HL-60 (cell line): ENCODE data around the gene SLC2A4RG.

ENCODE experiments used
- DNase-seq, 2 experiments: peaks; one replicate each; pipeline ENCODE4 v3.0.0-alpha.2; 2010 to 2020; ENCODE audit warnings: low read depth in 1 of 2, low spot score in 1 of 2
- H3K27ac ChIP-seq: fragments of 250-450 bp; sonication (Bioruptor Pico); replicated peaks from 2 replicates; pipeline ENCODE4 v1.5.1; 2020; ENCODE audit warnings: mild to moderate bottlenecking, moderate library complexity
- H3K27me3 ChIP-seq: fragments of 250-450 bp; sonication (Bioruptor Pico); 2 replicates; pipeline ENCODE4 v1.5.1; 2021; ENCODE audit warnings: mild to moderate bottlenecking, moderate library complexity; ENCODE audit not compliant: insufficient read depth, poor library complexity, severe bottlenecking
- H3K4me3 ChIP-seq: replicated peaks from 2 replicates; pipeline ENCODE4 v1.5.1; 2011; ENCODE audit warnings: mild to moderate bottlenecking, control low read depth, low read length; ENCODE audit not compliant: insufficient read depth
- GABPA ChIP-seq: IDR thresholded peaks from 2 replicates; pipeline ENCODE4 v1.6.1; 2012; ENCODE audit warnings: low read depth
- POLR2AphosphoS5 ChIP-seq: IDR thresholded peaks from 2 replicates; pipeline ENCODE4 v1.6.1; 2012; ENCODE audit warnings: low read depth
- SPI1 ChIP-seq: IDR thresholded peaks from 2 replicates; pipeline ENCODE4 v1.6.1; 2012; ENCODE audit warnings: low read depth, mild to moderate bottlenecking, borderline replicate concordance
- TF ChIP-seq, protein P1 (sequence below): IDR thresholded peaks from 2 replicates; pipeline ENCODE4 v1.6.1; 2012; ENCODE audit warnings: low read depth; ENCODE audit not compliant: insufficient replicate concordance
- TF ChIP-seq, protein P2 (sequence below): IDR thresholded peaks from one replicate; pipeline ENCODE4 v1.5.1; 2011; ENCODE audit warnings: low read length, control low read depth, inconsistent platforms; ENCODE audit not compliant: insufficient read depth

SLC2A4RG gene

DNA sequence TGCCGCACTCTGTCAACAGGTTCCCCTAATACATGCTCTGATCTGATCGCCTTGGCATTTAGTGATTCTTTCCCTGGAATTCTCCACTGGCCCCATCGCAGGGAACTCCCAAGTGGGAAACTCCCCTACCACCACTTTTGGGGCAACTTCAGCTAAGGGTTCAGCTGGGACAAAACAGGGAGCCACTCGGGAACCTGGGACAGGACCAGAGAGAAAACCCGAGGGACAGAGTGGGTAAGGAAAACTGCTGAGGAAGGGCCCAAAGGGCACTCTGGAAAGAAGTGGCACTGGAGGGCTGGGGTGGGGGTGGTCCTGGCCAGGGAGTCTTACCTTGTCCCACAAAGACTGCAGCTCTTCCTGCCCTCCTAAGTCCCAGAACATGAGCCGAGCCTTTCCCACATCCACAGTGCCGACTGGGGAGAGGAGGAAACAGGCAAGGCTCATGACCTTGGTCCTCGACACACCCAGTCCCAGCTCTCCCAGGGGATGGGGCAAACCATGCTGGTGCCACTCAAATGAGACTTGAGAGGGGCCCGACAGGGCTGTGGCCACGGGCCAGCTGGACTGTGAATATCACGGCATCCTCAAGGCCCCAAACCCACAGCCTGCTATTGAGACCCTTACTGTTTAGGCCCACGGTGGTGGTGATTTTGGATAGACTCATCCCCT is 33.4 kb upstream of the SLC2A4RG start:
- no peak for DNase-seq
- Histone ChIP-seq H3K27me3 (no peaks in the 10 kb centered on the region), H3K4me3 (peak overlapping the region; percentile 93), H3K27ac (no peak overlapping the region)
- TF ChIP-seq, protein P1, sequence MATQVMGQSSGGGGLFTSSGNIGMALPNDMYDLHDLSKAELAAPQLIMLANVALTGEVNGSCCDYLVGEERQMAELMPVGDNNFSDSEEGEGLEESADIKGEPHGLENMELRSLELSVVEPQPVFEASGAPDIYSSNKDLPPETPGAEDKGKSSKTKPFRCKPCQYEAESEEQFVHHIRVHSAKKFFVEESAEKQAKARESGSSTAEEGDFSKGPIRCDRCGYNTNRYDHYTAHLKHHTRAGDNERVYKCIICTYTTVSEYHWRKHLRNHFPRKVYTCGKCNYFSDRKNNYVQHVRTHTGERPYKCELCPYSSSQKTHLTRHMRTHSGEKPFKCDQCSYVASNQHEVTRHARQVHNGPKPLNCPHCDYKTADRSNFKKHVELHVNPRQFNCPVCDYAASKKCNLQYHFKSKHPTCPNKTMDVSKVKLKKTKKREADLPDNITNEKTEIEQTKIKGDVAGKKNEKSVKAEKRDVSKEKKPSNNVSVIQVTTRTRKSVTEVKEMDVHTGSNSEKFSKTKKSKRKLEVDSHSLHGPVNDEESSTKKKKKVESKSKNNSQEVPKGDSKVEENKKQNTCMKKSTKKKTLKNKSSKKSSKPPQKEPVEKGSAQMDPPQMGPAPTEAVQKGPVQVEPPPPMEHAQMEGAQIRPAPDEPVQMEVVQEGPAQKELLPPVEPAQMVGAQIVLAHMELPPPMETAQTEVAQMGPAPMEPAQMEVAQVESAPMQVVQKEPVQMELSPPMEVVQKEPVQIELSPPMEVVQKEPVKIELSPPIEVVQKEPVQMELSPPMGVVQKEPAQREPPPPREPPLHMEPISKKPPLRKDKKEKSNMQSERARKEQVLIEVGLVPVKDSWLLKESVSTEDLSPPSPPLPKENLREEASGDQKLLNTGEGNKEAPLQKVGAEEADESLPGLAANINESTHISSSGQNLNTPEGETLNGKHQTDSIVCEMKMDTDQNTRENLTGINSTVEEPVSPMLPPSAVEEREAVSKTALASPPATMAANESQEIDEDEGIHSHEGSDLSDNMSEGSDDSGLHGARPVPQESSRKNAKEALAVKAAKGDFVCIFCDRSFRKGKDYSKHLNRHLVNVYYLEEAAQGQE = no peak
- TF ChIP-seq, protein P2, sequence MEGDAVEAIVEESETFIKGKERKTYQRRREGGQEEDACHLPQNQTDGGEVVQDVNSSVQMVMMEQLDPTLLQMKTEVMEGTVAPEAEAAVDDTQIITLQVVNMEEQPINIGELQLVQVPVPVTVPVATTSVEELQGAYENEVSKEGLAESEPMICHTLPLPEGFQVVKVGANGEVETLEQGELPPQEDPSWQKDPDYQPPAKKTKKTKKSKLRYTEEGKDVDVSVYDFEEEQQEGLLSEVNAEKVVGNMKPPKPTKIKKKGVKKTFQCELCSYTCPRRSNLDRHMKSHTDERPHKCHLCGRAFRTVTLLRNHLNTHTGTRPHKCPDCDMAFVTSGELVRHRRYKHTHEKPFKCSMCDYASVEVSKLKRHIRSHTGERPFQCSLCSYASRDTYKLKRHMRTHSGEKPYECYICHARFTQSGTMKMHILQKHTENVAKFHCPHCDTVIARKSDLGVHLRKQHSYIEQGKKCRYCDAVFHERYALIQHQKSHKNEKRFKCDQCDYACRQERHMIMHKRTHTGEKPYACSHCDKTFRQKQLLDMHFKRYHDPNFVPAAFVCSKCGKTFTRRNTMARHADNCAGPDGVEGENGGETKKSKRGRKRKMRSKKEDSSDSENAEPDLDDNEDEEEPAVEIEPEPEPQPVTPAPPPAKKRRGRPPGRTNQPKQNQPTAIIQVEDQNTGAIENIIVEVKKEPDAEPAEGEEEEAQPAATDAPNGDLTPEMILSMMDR = no peak
- no peak for TF ChIP-seq GABPA

DNA sequence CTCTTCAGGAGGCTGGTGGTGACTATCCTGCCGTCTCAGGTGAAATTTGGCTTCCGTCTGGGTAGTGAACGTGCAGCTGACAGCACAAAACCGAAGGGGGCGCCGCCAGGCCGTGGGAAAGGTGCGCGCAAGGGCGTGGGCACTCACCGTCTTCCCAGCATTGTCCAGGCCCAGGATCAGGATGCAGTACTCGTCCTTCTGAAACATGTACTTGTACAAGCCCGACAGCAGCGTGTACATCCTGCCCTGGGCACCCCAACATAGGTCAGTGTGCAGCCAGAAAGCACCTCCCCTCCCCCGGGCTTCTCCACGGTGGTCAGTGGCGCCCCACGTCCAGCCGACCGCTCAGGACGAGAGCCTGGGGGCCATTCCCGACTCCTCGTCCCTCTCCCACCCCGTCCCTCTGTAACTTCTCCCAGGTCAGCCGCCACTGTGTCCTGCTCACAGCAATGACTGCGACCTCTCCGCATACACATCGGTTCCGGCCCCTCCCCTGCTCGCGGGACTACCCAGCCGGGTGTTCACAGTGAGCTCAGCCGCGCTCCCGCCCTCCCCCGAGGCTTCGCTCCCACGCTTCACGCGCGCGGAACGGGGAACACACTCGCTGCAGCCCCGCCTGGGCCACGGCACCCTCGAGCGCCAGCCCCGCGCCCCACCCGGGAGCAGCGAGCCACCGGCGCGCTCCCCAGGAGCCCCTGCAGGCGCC is 32.6 kb upstream of the SLC2A4RG start:
- no peak for TF ChIP-seq GABPA
- TF ChIP-seq POLR2AphosphoS5 = no peak
- TF ChIP-seq SPI1 = no peak
- TF ChIP-seq, protein P2 = peak; percentile 35
- DNase-seq = peak in 1 of 2 experiments; percentile 69
- Histone ChIP-seq H3K27ac (peak overlapping the region; percentile 87), H3K4me3 (peak overlapping the region; percentile 93), H3K27me3 (no peaks in the 10 kb centered on the region)

DNA sequence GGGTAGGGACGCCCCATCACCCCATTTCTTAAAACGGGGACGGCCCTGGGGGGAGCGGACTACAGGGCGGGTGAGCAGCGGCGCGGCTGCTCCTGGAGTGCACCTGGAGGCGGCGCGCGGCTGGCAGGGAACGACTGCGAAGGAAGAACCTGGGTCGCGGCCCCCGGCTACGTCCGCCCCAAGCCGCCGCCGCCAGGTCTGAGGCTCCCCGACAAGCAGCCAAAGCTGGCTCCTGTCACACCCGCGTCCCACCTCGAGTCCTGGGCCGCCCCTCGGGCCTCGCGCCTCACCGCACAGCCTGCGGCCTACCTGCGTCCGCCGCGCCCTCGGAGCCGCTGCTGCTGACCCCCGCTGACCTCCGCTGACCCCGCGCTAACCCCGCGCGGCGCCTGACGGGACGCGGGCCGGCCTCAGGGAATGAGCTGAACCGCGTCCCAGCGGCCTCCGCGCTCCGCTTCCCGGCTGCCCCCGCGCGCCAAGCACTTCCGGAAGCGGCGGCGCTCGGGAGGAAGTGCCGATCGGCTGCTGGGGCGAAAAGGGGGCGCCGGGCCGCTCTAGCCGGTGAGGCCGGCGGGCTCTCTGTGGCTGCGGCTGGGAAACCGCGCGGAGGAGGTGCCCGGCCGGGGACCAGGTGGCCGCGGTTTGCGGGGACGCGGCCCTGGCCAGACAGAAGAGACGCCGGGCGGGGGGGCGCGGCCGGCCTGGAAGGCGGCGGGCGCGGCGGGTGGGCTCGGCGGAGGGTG is 31.8 kb upstream of the SLC2A4RG start, which contains the start of the genes ARFRP1 and ZGPAT:
Gene ARFRP1, minus strand, starts transcription at position 419 of the 743 bp plus-strand sequence. CDS start 885 bp downstream, outside the sequence.
Gene ZGPAT, plus strand, starts transcription at position 482 of the 743 bp plus-strand sequence. CDS start 542 bp downstream, outside the sequence.
- TF ChIP-seq SPI1 (peak; percentile 91), POLR2AphosphoS5 (peak; percentile 55), GABPA (peak; percentile 88)
- TF ChIP-seq, protein P2 = no peak
- TF ChIP-seq, protein P1 = no peak
- Histone ChIP-seq H3K27me3 (no peaks in the 10 kb centered on the region), H3K27ac (peak within 1 kb of the TSS; percentile 87), H3K4me3 (peak within 1 kb of the TSS; percentile 93)
- peak; percentile 86 to 89 for DNase-seq
